ENCODE measurements around the gene CPNE1.

DNA sequence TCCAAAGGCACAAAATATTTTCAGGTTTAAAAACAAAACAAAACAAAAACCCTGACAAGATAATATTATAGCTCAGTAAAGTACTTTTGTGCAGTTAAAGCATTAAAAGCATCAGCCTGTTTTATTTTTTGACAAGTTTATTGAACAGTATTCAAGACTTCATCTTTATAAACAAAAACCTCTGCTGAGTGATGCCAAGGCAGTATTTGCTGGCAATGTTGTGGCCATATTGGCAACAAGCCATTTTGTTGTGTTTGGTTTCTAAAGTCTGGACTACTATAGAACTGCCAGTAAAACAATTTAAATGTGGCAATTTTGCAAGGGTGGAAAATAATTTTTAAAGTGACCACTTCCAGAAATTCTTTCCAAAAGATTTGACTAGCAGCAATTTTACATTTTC is 15.9 kb downstream of the CPNE1 start:
- no peak for TF ChIP-seq JUNB (IDR thresholded peaks at IDR 0.05)
- TF ChIP-seq EZH2 (IDR thresholded peaks at IDR 0.05; ENCODE audit: borderline replicate concordance, control insufficient read depth, low read depth, low read length), result no peak
- TF ChIP-seq, protein P1, sequence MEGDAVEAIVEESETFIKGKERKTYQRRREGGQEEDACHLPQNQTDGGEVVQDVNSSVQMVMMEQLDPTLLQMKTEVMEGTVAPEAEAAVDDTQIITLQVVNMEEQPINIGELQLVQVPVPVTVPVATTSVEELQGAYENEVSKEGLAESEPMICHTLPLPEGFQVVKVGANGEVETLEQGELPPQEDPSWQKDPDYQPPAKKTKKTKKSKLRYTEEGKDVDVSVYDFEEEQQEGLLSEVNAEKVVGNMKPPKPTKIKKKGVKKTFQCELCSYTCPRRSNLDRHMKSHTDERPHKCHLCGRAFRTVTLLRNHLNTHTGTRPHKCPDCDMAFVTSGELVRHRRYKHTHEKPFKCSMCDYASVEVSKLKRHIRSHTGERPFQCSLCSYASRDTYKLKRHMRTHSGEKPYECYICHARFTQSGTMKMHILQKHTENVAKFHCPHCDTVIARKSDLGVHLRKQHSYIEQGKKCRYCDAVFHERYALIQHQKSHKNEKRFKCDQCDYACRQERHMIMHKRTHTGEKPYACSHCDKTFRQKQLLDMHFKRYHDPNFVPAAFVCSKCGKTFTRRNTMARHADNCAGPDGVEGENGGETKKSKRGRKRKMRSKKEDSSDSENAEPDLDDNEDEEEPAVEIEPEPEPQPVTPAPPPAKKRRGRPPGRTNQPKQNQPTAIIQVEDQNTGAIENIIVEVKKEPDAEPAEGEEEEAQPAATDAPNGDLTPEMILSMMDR (IDR thresholded peaks at IDR 0.05 in 2 of 3, conservative IDR thresholded peaks at IDR 0.05 in 1 of 3; ENCODE audit: control insufficient read depth in 2 of 3, extremely low read depth in 1 of 3, insufficient read depth in 1 of 3, low read depth in 3 of 3, low read length in 3 of 3), result no peak
- TF ChIP-seq PAX5 (IDR thresholded peaks at IDR 0.05; ENCODE audit: borderline replicate concordance, low read depth, low read length), result no peak
- no peak for TF ChIP-seq EP300 (IDR thresholded peaks at IDR 0.05; ENCODE audit: borderline replicate concordance in 1 of 2, control insufficient read depth in 1 of 2, low read depth in 2 of 2, low read length in 2 of 2)
- no peak for TF ChIP-seq TCF3 (IDR thresholded peaks at IDR 0.05; ENCODE audit: borderline replicate concordance, insufficient read depth, low read depth, low read length)
- no peak for TF ChIP-seq EGR1 (IDR thresholded peaks at IDR 0.05; ENCODE audit: borderline replicate concordance in 1 of 2, low read depth in 2 of 2, low read length in 2 of 2)
- TF ChIP-seq PBX3 (IDR thresholded peaks at IDR 0.05; ENCODE audit: insufficient replicate concordance, low read depth, low read length), result no peak
- no peak for TF ChIP-seq NBN (IDR thresholded peaks at IDR 0.05)
- no peak for TF ChIP-seq HDGF (IDR thresholded peaks at IDR 0.05)
- TF ChIP-seq MYC (IDR thresholded peaks at IDR 0.05; ENCODE audit: insufficient read depth, insufficient read length, insufficient replicate concordance, low read length, severe bottlenecking), result no peak
- no peak for TF ChIP-seq FOXM1 (IDR thresholded peaks at IDR 0.05; ENCODE audit: low read depth, low read length)
- TF ChIP-seq POLR2AphosphoS5 (IDR thresholded peaks at IDR 0.05; ENCODE audit: low read length), result no peak

Measured in GM12878 (cell line).